ENCODE data around the gene SLC26A1. TPM values are rescaled to one million over a fixed set of nuclear protein-coding genes. Genes with fewer than 3 reads are reported as not detected.

The SLC26A1 gene
- total and polyA plus RNA-seq, 2 of the 13 experiments (the other 11 are each of a cell fraction or from before 2014, with no cell fraction given) = 5.4 to 22.9 TPM

- TF ChIP-seq, protein P1, sequence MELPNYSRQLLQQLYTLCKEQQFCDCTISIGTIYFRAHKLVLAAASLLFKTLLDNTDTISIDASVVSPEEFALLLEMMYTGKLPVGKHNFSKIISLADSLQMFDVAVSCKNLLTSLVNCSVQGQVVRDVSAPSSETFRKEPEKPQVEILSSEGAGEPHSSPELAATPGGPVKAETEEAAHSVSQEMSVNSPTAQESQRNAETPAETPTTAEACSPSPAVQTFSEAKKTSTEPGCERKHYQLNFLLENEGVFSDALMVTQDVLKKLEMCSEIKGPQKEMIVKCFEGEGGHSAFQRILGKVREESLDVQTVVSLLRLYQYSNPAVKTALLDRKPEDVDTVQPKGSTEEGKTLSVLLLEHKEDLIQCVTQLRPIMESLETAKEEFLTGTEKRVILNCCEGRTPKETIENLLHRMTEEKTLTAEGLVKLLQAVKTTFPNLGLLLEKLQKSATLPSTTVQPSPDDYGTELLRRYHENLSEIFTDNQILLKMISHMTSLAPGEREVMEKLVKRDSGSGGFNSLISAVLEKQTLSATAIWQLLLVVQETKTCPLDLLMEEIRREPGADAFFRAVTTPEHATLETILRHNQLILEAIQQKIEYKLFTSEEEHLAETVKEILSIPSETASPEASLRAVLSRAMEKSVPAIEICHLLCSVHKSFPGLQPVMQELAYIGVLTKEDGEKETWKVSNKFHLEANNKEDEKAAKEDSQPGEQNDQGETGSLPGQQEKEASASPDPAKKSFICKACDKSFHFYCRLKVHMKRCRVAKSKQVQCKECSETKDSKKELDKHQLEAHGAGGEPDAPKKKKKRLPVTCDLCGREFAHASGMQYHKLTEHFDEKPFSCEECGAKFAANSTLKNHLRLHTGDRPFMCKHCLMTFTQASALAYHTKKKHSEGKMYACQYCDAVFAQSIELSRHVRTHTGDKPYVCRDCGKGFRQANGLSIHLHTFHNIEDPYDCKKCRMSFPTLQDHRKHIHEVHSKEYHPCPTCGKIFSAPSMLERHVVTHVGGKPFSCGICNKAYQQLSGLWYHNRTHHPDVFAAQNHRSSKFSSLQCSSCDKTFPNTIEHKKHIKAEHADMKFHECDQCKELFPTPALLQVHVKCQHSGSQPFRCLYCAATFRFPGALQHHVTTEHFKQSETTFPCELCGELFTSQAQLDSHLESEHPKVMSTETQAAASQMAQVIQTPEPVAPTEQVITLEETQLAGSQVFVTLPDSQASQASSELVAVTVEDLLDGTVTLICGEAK (IDR thresholded peaks at IDR 0.05) = no peak
- TF ChIP-seq, protein P1 (CRISPR knock-in tag; IDR thresholded peaks at IDR 0.05) = no peak
- no peak for TF ChIP-seq ZNF570 (CRISPR knock-in tag; IDR thresholded peaks at IDR 0.05; ENCODE audit: borderline replicate concordance)
- TF ChIP-seq ZZZ3 (CRISPR knock-in tag; IDR thresholded peaks at IDR 0.05; ENCODE audit: borderline replicate concordance) = no peak
Measured at GRCh38 chr4:960636-961350, 32.4 kb downstream of the SLC26A1 start (continued).

All from HepG2 (cell line).